Activated CD4-positive, alpha-beta T cell treated with anti-CD3 and anti-CD28 coated beads, Interleukin-2, Interleukin-6, amounts not matched to agents 100 ng/mL and 50 ng/mL, durations not matched to agents 16 hours and 8 hours (primary cell): ENCODE measurements around the gene NTF3.

Experiments used
- DNase-seq: peaks from one replicate; pipeline ENCODE4 v3.0.0-alpha.2; 2020

NTF3 gene

GRCh38 chr12:5433081-5433844 is 1.4 kb downstream of the NTF3 start:
- no peak for DNase-seq

DNA sequence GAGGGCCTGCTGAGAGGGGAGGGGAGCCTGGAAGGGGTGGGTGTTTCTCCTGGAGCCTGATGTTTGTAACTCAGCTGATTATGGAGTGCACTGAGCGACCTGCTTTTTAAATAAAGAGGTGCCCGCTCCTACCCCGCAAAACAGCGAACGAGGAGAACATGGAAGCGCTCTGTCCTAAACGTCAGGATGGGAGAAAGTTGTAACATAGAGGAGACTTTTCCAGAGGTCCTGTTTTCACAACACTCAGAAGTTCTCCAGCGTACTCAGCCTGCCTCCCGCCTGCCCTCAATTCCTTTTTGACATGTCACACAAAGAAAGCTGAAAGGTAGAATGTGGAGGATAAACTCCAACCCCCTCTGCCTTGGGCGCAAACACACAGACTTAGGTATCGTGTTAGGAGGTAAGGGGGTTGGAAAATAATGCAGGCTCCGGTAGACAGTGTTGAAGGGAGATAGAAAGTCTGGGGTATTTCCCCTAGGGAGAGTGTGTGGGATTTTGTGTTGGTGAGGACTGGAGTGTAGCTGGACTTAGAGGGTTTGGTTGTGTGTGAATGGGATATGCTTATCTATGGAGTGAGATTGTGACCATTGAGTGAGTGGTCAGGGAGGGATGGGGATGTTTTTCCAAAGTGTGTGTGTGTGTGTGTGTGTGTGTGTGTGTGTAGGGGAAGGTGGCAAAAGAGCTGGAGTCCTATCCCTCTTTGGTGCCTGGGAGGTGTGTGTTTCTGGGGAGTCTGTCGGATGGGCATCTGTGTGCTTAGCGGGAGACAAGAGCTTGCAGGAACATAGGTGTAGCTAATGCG is 2.1 kb downstream of the NTF3 start:
- DNase-seq: no peak

DNA sequence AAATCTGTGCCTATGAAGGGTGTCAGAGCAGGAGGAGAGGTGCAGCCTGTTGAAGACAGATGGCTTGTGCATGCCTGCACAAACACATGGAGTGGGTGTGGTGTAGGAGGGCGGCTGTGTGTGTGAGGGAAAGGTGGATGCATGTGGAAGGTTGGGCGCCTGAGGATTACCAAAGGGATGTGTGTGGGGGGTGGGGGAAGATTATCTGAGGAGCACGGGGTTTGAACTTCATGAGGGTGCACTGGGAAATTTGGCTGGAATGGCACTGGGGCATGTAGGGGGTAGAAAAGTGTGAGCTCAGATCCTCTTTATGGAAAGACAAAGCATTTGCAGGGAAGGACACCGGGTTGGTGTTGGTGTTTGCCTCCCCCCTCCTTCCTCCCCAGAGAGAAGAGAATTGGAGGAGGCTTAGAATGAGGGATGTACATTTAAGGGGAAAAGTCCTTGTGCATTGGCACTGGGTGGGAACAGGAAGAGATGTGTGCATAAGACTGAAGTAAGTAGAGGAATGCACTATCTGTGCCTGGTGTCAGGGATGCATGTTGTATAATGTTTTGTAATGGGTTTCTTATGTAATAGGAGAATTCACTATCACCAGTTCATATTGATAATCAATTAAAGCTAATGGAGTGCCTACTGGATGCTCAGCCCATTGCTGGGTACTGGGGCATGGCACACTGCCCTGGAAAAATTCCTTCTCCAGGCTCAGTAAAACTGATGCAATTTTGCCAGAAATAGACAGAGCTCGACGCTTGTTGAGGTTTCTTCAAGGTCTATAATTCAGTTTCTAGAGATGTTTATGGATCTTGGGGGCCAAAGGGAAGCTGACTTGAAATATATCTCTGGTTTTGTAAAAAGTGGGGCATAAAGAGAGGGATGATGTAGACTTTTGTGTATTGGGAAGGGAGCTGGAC is 3.0 kb downstream of the NTF3 start:
- DNase-seq: no peak

GRCh38 chr12:5437182-5437583 is 5.3 kb downstream of the NTF3 start:
- DNase-seq: no peak

- DNase-seq: no peak
These were observed 5.7 kb downstream of the NTF3 start for GRCh38 chr12:5437589-5437988.

DNA sequence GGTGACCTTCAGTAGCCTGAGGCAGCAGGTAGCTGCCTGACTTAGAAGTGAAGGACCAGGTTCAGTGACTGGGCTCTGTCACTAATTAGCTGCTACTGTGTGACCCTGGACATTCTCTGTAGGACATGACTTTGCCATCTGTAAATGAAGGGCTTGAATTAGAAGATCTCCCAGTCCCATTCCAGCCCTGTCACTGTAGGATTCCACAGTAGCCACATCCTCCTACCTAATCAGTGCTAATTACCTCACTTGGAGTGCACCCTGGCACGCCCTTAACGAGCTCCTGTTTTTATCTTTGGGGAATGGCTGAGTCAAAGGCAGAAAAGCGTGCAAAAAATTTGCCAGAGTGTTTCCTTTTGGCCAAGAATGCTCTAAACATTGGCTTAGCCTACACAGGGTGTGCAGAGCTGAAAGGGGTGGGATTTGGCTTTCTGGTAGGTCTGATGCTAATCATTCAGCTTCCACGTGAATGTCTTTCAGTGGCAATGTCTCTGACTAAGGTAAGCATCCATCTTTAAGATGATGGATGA is 6.8 kb downstream of the NTF3 start:
- no peak for DNase-seq

- DNase-seq: no peak
These were observed 7.5 kb downstream of the NTF3 start for GRCh38 chr12:5439371-5439771.

DNA sequence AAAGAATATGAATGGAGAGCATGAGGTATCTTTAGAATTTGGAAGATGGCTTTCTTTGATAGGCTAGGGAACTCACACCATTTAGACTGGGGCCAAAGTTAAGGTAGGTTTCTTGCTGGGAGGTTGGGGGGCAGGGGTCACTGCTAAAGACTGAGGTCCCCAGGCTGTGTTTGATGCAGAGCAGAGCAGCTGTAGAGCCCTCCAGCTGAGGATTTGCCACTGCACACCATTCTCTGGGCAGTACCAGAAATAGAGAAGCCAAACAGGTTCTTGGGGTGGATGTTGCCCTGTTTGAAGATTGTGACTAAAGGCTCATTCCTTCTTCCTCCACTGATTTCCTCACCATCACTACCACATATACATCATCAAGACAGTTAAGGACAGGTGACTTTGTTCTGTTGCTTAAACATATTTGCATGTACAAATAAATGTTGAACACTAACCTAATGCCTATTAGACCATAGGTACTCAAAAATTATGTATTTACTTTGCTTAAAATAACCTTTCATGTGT is 7.9 kb downstream of the NTF3 start:
- no peak for DNase-seq

- DNase-seq: no peak
These were observed 9.1 kb downstream of the NTF3 start for GRCh38 chr12:5440978-5441377.

- no peak for DNase-seq
These were observed 9.8 kb downstream of the NTF3 start for GRCh38 chr12:5441497-5442236.

- no peak for DNase-seq
These were observed 10.5 kb downstream of the NTF3 start for GRCh38 chr12:5442251-5443006.

GRCh38 chr12:5444520-5444919 is 12.6 kb downstream of the NTF3 start:
- no peak for DNase-seq

GRCh38 chr12:5447320-5447719 is 15.4 kb downstream of the NTF3 start:
- DNase-seq: no peak

GRCh38 chr12:5451251-5451650 is 19.3 kb downstream of the NTF3 start:
- DNase-seq: no peak

DNA sequence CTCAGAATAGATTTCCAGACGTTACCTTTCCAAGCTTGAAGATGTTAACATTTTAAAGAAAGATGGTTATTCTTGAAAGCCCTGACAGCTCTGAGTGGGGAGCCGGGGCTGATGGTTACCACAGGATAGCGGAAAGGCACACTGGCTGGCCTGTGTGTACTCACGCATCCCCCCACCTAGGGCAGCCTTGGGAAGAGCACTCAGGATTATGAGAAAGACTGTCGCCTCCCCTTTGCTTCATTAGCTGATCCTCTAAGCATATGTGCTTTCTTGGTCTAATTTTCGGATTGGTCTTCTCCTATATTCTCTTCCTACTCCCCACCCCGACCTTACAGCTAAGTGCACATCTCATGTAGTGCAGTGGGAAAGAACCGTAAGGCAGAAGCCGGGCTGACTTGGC is 20.7 kb downstream of the NTF3 start:
- DNase-seq: no peak

DNA sequence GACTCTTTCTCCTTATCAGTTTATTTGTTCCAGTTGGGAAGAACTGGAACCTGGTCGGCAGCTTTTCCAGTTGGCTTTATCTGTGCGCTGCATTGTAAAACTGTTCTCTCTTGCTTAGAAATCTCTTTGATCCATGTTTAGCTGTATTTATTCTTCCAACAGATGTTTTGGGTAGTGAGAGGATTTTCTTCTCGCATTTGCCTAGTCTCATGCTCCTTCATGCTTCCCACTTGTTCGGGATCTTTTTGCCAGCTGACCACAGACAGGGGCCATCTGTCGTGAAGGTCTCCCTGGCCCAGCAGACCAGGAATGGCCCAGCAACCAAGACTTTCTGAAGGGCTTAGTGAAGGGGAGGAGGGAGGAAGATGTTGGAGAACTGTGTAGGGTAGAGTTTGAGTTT is 21.6 kb downstream of the NTF3 start:
- no peak for DNase-seq

DNA sequence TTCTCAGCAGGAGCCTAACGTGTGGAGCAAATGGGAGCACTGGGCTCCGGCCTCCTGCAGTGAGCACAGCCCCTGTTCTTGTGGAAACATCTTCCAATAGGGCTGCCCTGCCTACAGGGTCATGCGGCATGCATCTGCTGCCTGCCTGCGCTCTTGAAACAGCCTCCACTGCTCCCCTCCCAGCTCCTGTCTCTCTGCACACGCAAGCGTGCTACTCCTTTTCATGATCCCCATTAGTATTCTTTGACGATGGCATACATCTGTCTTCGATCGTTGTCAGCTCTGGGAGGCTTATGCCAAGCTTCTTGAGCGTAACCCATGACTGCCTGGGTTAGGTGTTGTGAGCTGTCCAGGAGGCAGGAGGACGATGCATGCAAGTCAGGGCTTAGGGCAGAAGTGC is 23.1 kb downstream of the NTF3 start:
- DNase-seq: no peak

GRCh38 chr12:5456030-5456429 is 24.1 kb downstream of the NTF3 start:
- no peak for DNase-seq

GRCh38 chr12:5456906-5457305 is 25.0 kb downstream of the NTF3 start:
- no peak for DNase-seq

GRCh38 chr12:5458229-5459050 is 26.5 kb downstream of the NTF3 start:
- no peak for DNase-seq
